ENCODE results near the gene TRIM8. TPM values are rescaled to one million over a fixed set of nuclear protein-coding genes. Genes with fewer than 3 reads are reported as not detected.

Gene TRIM8
- total RNA-seq, 1 donor from 2014 or later: 31.4 TPM

- H3K27ac ChIP-seq: no peak overlapping the region
- peaks cover 6% of the 10 kb centered on the region for H3K27me3 Mint-ChIP-seq (ENCODE audit: insufficient read depth, low read depth)
- no peaks in the 10 kb centered on the region for H3K27me3 ChIP-seq
- no peak overlapping the region for H3K4me3 Mint-ChIP-seq
- H3K79me2 ChIP-seq (ENCODE audit: low read depth): no peaks in the 10 kb centered on the region
- H3K27ac Mint-ChIP-seq: no peak overlapping the region
- H3K4me3 ChIP-seq: no peak overlapping the region
- peaks cover 52% of the 10 kb centered on the region for H3K4me1 ChIP-seq
- H2AFZ ChIP-seq (replicated peaks): no peak overlapping the region
- no peaks in the 10 kb centered on the region for H3K9me3 ChIP-seq (ENCODE audit: low read depth)
- H3K9ac ChIP-seq: no peak overlapping the region
- H3K9me3 Mint-ChIP-seq: no peaks in the 10 kb centered on the region
- H3K36me3 Mint-ChIP-seq: peaks cover 21% of the 10 kb centered on the region
- no peaks in the 10 kb centered on the region for H3K36me3 ChIP-seq
- H3K4me2 ChIP-seq: no peak overlapping the region
- H3F3A ChIP-seq (ENCODE audit: low read depth): peaks cover 49% of the 10 kb centered on the region
- DNase-seq (ENCODE audit: low spot score): no peak
- TF ChIP-seq EZH2 (IDR thresholded peaks at IDR 0.05) (no peak), EZH2phosphoT487 (IDR thresholded peaks at IDR 0.05) (no peak), CTCF (IDR thresholded peaks at IDR 0.05) (no peak)
- H3K4me1 Mint-ChIP-seq: peaks cover 47% of the 10 kb centered on the region
- no peaks in the 10 kb centered on the region for H4K20me1 ChIP-seq (ENCODE audit: low read depth)
These were observed 20.2 kb upstream of the TRIM8 start for GRCh38 chr10:102624094-102624493.

- Histone ChIP-seq H3K27me3 (no peaks in the 10 kb centered on the region), H3K4me3 (no peak overlapping the region), H2AFZ (replicated peaks) (no peak overlapping the region), H3K36me3 (no peaks in the 10 kb centered on the region), H3F3A (ENCODE audit: low read depth) (peaks cover 58% of the 10 kb centered on the region), H3K4me2 (no peak overlapping the region), H4K20me1 (ENCODE audit: low read depth) (no peaks in the 10 kb centered on the region), H3K4me1 (peaks cover 61% of the 10 kb centered on the region), H3K27ac (peak overlapping the region; percentile 99), H3K9ac (no peak overlapping the region), H3K79me2 (ENCODE audit: low read depth) (no peaks in the 10 kb centered on the region), H3K9me3 (ENCODE audit: low read depth) (no peaks in the 10 kb centered on the region)
- no peak for DNase-seq (ENCODE audit: low spot score)
- TF ChIP-seq EZH2 (IDR thresholded peaks at IDR 0.05) (no peak), CTCF (IDR thresholded peaks at IDR 0.05) (no peak), EZH2phosphoT487 (IDR thresholded peaks at IDR 0.05) (no peak)
- Mint-ChIP-seq H3K36me3 (peaks cover 21% of the 10 kb centered on the region), H3K9me3 (no peaks in the 10 kb centered on the region), H3K4me3 (peak overlapping the region; percentile 42), H3K4me1 (peaks cover 56% of the 10 kb centered on the region), H3K27me3 (ENCODE audit: insufficient read depth, low read depth) (peaks cover 9% of the 10 kb centered on the region), H3K27ac (peak overlapping the region; percentile 57)
These were observed 19.3 kb upstream of the TRIM8 start for GRCh38 chr10:102624751-102625645.

- Histone ChIP-seq H4K20me1 (ENCODE audit: low read depth) (no peaks in the 10 kb centered on the region), H3K4me2 (peak overlapping the region; percentile 49), H3K9me3 (ENCODE audit: low read depth) (no peaks in the 10 kb centered on the region), H3K79me2 (ENCODE audit: low read depth) (no peaks in the 10 kb centered on the region), H3K27me3 (no peaks in the 10 kb centered on the region), H3K27ac (peak overlapping the region; percentile 99), H3F3A (ENCODE audit: low read depth) (peaks cover 68% of the 10 kb centered on the region), H2AFZ (replicated peaks) (no peak overlapping the region), H3K4me3 (no peak overlapping the region), H3K36me3 (no peaks in the 10 kb centered on the region), H3K4me1 (peaks cover 72% of the 10 kb centered on the region), H3K9ac (no peak overlapping the region)
- no peak for TF ChIP-seq EZH2 (IDR thresholded peaks at IDR 0.05)
- TF ChIP-seq CTCF (IDR thresholded peaks at IDR 0.05): no peak
- TF ChIP-seq EZH2phosphoT487 (IDR thresholded peaks at IDR 0.05): no peak
- Mint-ChIP-seq H3K27me3 (ENCODE audit: insufficient read depth, low read depth) (peaks cover 11% of the 10 kb centered on the region), H3K9me3 (no peaks in the 10 kb centered on the region), H3K4me3 (peak overlapping the region; percentile 36), H3K36me3 (peaks cover 19% of the 10 kb centered on the region), H3K4me1 (peaks cover 63% of the 10 kb centered on the region), H3K27ac (peak overlapping the region; percentile 79)
- DNase-seq (ENCODE audit: low spot score): no peak
These were observed 18.1 kb upstream of the TRIM8 start for GRCh38 chr10:102626026-102626685.

Measured in neural progenitor cell (in vitro differentiated cells).